ENCODE data around the gene MAGEB16. TPM values are rescaled to one million over a fixed set of nuclear protein-coding genes. Genes with fewer than 3 reads are reported as not detected.

Gene MAGEB16
- polyA plus RNA-seq (2011; rRNA removed) (not detected in 2 replicates), polyA minus RNA-seq (2011; rRNA and poly(A)+ RNA removed) (not detected in 2 replicates)

GRCh38 chrX:35798042-35798441 is at the start of gene MAGEB16:
MAGEB16 (plus strand) TSS chrX:35798342; CDS start chrX:35802197, 3,855 bp downstream.
- Histone ChIP-seq H3K36me3 (ENCODE audit: control insufficient read depth, insufficient read depth, low read length) (no peaks in the 10 kb centered on the region), H3K4me3 (ENCODE audit: low read depth, low read length) (no peak within 1 kb of the TSS), H3K27me3 (ENCODE audit: control insufficient read depth, insufficient read depth, low read length) (no peaks in the 10 kb centered on the region)
- ChIA-PET CTCF (no interaction called here), POLR2A (no interaction called here)
- DNase-seq (ENCODE audit: low read depth): no peak
- TF ChIP-seq CTCF (IDR thresholded peaks at IDR 0.05; ENCODE audit: insufficient read depth, low read depth, low read length): no peak

GRCh38 chrX:35773958-35774564 is 24.1 kb upstream of the MAGEB16 start:
- no peaks in the 10 kb centered on the region for H3K27me3 ChIP-seq (ENCODE audit: control insufficient read depth, insufficient read depth, low read length)
- DNase-seq (ENCODE audit: low read depth): no peak
- no peak overlapping the region for H3K4me3 ChIP-seq (ENCODE audit: low read depth, low read length)
- no peak for TF ChIP-seq CTCF (IDR thresholded peaks at IDR 0.05; ENCODE audit: insufficient read depth, low read depth, low read length)
- H3K36me3 ChIP-seq (ENCODE audit: control insufficient read depth, insufficient read depth, low read length): no peaks in the 10 kb centered on the region
- CTCF ChIA-PET: no interaction called here
- POLR2A ChIA-PET: no interaction called here

- ChIA-PET POLR2A (no interaction called here), CTCF (no interaction called here)
- Histone ChIP-seq H3K36me3 (ENCODE audit: control insufficient read depth, insufficient read depth, low read length) (no peaks in the 10 kb centered on the region), H3K27me3 (ENCODE audit: control insufficient read depth, insufficient read depth, low read length) (no peaks in the 10 kb centered on the region), H3K4me3 (ENCODE audit: low read depth, low read length) (no peak overlapping the region)
- no peak for TF ChIP-seq CTCF (IDR thresholded peaks at IDR 0.05; ENCODE audit: insufficient read depth, low read depth, low read length)
- DNase-seq (ENCODE audit: low read depth): no peak
Observed at GRCh38 chrX:35785075-35785474, 13.1 kb upstream of the MAGEB16 start.

- Histone ChIP-seq H3K27me3 (ENCODE audit: control insufficient read depth, insufficient read depth, low read length) (no peaks in the 10 kb centered on the region), H3K4me3 (ENCODE audit: low read depth, low read length) (no peak overlapping the region), H3K36me3 (ENCODE audit: control insufficient read depth, insufficient read depth, low read length) (no peaks in the 10 kb centered on the region)
- ChIA-PET POLR2A (no interaction called here), CTCF (no interaction called here)
- TF ChIP-seq CTCF (IDR thresholded peaks at IDR 0.05; ENCODE audit: insufficient read depth, low read depth, low read length): no peak
- DNase-seq (ENCODE audit: low read depth): no peak
Observed at GRCh38 chrX:35786271-35786670, 11.9 kb upstream of the MAGEB16 start.

- H3K4me3 ChIP-seq (ENCODE audit: low read depth, low read length): no peak overlapping the region
- no peak for DNase-seq (ENCODE audit: low read depth)
- no peaks in the 10 kb centered on the region for H3K27me3 ChIP-seq (ENCODE audit: control insufficient read depth, insufficient read depth, low read length)
- POLR2A ChIA-PET: no interaction called here
- CTCF ChIA-PET: no interaction called here
- no peaks in the 10 kb centered on the region for H3K36me3 ChIP-seq (ENCODE audit: control insufficient read depth, insufficient read depth, low read length)
- TF ChIP-seq CTCF (IDR thresholded peaks at IDR 0.05; ENCODE audit: insufficient read depth, low read depth, low read length): no peak
Observed at GRCh38 chrX:35787867-35788266, 10.3 kb upstream of the MAGEB16 start.
